Measurements from ENCODE around the gene ASXL1.
"Not testable (repeated sequence)": the region's sequence is repeated elsewhere in the genome, so short reads cannot be mapped to it uniquely, and the experiment has no call there.

ASXL1 gene

GRCh38 chr20:32465901-32466675 is 108.0 kb downstream of the ASXL1 start:
- not testable (repeated sequence) for DNase-seq (ENCODE audit: low read depth in 2 of 2)

DNA sequence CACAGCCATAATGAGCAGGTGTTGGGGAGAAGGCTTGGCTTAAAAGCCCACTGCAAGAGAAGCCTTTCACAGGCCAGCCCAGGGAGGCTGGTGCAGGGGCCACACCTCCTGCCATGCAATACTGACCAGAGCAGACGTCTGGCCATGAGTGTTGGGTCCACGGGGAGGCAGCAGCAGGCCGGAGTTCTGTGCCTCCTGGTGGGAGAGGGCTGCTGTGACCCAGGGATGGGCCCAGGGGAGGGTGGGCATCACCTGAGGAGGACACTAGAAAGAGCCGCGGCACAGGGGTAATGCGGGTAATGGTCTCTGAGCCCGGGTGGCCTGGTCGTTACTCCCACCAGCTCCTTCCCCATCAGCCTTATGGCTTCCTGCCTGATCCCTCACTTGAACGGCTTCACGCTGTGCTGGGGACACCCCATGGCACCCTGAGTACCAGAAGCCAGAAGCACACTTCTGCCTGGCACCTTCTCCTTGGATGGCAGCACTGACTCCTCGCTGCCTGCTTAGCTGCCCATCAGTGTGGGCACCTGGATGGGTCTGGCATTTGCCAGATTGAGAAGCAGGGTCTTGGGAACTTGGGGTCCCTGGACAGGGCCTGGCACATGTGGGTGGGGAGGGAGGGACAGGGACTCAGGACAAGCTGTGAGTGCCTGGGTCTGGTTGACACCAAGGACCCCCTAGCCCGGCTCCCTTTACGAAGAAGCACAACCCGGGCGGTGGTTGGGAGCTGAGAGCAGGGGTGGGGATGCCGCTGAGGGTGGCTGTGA is 108.8 kb downstream of the ASXL1 start:
- no peak for DNase-seq (ENCODE audit: low read depth in 2 of 2)

DNA sequence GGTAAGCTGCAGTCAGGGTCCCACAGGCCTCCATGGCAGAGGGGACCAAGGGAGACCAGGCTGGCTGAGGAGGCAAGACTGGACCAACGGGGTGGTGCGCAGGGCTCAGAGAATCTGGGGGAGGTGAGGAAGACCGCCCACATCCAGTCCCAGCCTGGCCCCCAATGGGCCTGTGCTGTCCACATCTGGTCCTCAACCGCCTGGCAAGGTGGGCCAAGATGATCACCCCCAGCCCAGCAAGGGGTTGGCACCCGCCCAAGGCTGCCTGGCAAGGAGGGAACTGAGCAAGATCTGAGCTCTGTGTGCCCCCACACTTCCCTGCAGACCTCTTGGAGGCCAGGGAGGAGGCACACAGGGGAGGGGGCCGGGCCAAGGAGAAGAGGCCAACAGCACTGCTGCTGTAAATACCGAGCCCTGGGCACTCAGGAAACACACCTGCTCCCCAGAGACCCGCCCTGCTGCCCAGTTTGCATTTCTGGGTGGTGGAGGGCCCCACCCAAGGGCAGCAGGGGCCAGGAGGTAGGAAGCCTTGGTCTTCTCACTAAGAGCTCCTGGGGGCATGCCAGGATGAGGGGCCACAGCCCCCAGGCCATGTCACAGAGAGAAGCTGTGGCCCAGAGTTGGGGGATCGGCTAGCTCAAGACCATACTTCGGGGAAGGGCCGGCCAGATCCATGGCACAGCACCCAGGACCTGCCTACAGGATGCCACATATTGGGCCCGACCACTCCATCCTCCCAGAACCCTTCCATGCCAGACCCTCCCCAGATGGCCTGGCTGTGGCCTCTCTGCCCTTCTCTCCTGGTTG is 109.6 kb downstream of the ASXL1 start:
- no peak for DNase-seq (ENCODE audit: low read depth in 2 of 2)

GRCh38 chr20:32468313-32468640 is 110.1 kb downstream of the ASXL1 start:
- no peak for DNase-seq (ENCODE audit: low read depth in 2 of 2)

DNA sequence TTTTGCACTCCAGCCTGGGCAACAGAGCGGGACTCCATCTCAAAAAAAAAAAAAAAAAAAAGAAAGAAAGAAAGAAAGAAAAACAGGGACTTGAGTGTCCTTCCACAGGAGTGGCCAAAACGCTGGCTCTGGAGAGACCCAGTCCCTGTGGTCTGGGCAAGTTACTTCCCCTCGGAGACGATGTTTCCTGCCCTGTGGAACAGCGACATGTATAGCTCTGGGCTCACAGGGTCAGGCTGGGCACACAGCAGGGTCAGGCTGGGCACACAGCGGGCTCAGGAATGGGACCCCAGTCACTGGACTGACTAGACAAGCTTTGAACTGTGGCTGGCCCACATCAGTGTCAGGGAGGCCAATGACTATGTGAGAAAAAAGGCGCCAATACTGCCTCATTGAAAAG is 110.7 kb downstream of the ASXL1 start:
- DNase-seq (ENCODE audit: low read depth in 2 of 2): no peak

DNA sequence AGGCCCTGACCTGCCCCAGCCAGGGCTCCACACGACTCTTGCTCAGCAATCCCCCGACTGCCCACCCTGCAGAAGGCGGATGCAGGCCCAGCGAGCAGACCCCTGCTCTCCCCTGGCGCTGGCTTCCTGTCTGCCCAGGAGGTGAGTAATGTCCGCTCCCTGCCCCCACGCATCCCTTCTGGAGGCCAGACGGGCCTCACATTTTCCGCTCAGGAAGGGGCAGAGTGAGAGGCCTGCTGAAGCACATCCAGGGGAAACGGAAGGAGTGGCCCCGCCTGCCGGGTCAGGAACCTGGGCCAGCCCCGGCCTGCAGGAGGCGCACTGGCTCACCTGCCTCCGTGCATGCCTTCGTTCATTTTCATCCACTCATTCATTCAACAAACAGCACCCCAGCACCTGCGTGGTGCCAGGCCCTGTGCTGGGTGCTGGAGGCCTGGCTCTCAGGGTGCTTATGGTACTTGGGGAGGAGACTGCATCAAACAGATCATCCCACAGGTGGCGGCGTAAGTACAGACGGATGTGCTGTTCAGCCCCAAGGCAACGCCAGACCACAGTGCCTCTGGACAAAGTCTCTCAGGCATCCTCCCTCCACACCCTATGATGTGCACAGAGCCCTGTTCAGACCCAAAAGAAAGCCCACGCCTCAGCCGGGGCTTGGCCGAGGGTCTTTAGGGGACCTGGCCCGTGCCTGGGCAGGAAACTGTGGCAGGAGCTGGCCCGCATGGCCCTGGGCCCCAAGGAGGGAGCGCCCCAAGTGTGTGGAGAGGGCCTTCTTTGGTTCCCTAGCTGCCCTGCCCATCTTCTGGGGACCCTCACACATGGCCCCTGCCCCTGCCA is 112.1 kb downstream of the ASXL1 start:
- DNase-seq (ENCODE audit: low read depth in 2 of 2): no peak

GRCh38 chr20:32470940-32471339 is 112.8 kb downstream of the ASXL1 start:
- DNase-seq (ENCODE audit: low read depth in 2 of 2): no peak

DNA sequence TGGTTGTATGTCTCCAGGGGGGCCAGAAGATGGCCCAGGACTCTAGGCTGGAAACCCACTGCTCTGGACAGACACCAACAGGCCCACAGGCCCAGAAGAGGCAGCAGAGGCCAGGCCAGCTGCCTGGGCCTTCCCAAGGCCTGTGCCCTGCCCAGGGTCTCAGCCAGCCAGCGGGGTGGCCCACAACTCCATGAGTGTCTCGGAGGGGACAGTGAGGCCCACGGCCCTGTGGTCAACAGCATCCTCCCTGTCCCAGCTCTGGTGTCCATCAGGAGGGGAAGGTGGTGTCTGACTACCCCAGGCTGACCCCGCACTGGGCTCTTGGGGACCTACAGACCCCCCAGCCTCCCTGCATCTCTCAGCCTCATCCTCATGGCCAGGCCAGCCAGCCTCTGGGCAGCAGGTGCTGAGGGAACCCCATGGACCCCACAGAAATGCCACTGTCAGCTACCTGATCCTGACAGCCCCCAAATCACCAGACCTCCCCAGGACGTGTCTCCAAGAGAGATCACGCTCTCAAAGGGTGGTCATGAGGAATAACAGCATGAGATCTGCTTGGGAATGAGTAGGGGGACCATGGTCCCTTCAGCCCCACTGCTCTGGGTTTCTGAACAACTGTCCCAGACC is 114.6 kb downstream of the ASXL1 start:
- no peak for DNase-seq (ENCODE audit: low read depth in 2 of 2)

DNA sequence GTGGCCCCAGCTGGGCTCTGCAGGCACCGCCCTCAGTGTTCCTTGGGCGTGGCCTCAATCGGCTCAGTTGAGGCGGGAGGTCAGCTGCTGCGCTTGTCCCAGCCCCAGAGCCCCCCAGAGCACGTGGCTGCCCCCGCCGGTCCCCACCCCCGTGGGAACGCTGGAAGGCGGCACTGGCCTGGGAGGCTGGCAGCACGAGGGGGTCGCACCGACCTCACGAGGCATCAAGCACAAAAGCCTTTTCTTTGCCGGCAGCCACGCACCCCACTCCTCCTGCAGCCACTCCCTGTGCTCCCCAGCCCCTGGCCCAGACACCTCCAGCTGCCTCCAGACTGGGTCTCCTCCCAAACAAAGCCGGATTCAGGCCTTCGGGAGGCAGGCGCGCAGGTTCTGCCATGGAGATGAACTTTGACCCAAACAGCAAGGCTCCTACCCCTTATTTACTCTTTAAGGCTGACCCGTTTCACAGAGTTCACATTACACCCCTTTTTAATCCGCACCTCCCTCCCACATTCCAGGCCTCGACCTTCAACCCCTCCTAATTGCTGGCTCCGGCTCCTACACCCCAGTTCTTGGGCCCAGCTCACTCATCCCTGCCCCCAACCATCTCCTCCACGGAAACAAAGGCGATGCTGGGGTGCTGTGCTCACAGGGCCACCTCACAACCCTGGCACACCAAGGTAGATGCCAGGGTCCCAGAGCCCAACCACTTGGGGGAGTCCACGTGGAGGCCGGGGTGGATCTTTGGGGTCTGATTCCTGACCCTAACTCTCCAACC is 115.3 kb downstream of the ASXL1 start:
- DNase-seq (ENCODE audit: low read depth in 2 of 2): no peak

- no peak for DNase-seq (ENCODE audit: low read depth in 2 of 2)
Observed at GRCh38 chr20:32474009-32474716, 116.0 kb downstream of the ASXL1 start.

GRCh38 chr20:32474717-32474966 is 116.5 kb downstream of the ASXL1 start:
- DNase-seq (ENCODE audit: low read depth in 2 of 2): no peak

GRCh38 chr20:32474967-32475811 is 117.1 kb downstream of the ASXL1 start:
- DNase-seq (ENCODE audit: low read depth in 2 of 2): no peak

- DNase-seq (ENCODE audit: low read depth in 2 of 2): no peak
Observed at GRCh38 chr20:32476684-32477593, 118.8 kb downstream of the ASXL1 start.

GRCh38 chr20:32477594-32478512 is 119.7 kb downstream of the ASXL1 start:
- no peak for DNase-seq (ENCODE audit: low read depth in 2 of 2)

DNA sequence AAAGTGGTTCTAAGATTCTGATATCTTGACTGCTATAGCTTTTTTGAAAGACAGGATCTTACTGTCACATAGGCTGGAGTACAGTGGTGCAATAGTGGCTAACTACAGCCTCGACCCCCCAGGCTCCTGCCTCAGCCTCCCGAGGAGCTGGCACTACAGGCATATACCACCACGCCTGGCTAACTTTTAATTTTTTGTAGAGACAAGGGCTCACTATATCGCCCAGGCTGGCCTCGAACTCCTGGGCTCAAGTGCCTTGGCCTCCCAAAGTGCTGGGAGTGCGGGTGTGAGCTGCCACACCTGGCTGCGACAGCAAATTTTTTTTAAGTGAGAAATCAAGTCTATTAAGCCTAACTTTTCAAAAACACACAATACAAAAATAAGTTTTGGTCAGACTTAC is 120.4 kb downstream of the ASXL1 start:
- DNase-seq (ENCODE audit: low read depth in 2 of 2): no peak

- no peak for DNase-seq (ENCODE audit: low read depth in 2 of 2)
Observed at GRCh38 chr20:32479012-32479411, 120.9 kb downstream of the ASXL1 start.

DNA sequence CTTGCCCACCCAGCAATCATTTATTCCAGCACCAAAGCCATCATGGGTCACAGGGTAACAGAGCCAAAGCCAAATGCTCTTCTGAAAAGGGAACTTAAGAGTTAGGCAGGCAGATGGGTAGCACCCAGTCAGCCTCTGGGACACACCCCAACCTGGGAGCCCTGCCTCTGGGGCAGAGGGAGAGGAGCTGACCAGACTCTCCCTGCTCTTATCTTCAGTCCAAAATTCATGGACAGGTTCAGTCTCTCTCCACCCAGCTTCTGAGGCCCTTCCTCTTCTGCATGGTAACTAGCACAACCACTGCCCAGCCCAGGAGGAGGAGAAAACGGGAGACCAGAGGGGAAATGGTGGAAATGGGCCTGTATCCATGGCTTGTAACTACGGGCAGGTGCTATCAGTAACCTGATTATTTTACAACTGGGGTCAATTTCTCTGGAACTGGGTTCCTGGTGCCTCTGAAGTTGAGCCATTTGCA is 121.6 kb downstream of the ASXL1 start:
- no peak for DNase-seq (ENCODE audit: low read depth in 2 of 2)

Measured in stimulated activated CD4-positive, alpha-beta T cell treated with anti-CD3 and anti-CD28 coated beads, Interleukin-1b, Interleukin-23, amount 100 ng/mL, for 1 hour (primary cell).